Measurements from ENCODE around the gene FLOT1. TPM values are rescaled to one million over a fixed set of nuclear protein-coding genes. Genes with fewer than 3 reads are reported as not detected.

FLOT1 gene
- total and polyA plus RNA-seq, 2 of the 13 experiments (the other 11 are each of a cell fraction or from before 2014, with no cell fraction given), result 82.3 to 130 TPM

DNA sequence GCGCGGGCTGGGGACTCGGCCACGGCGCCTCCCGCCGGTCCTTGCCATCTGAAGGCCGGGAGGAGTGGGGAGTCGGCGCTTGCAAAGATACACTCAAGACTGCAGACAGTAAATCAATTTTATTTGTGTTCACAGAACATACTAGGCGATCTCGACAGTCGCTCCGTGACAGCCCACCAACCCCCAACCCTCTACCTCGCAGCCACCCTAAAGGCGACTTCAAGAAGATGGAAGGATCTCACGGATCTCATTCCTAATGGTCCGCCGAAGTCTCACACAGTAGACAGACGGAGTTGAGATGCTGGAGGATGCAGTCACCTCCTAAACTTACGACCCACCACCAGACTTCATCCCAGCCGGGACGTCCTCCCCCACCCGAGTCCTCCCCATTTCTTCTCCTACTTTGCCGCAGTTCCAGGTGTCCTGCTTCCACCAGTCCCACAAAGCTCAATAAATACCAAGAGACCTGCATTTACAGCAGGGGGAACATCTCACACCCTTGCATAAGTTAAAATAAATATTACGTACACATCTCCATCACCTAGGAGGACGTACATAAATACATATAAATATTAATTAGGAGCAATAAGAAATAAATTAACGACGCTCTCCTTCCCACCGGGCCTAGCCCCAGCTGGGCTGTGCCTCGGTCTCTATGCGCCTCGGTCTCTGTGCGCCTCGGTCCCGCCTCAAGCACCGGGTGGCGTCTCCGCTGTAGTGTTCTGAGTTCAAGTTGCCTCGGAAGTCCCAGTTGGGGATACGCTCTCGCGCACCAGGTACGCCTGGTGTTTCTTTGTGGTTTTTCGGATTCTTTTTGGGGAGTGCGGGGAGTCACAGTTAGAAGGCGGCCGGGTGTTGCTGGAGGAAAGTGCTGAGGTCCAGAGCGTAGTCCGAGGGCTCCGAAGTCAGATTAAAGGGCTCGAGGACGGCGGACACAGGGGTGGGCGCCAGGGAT, 889 bp upstream of the FLOT1 start (continued):
- TF ChIP-seq, protein P1, sequence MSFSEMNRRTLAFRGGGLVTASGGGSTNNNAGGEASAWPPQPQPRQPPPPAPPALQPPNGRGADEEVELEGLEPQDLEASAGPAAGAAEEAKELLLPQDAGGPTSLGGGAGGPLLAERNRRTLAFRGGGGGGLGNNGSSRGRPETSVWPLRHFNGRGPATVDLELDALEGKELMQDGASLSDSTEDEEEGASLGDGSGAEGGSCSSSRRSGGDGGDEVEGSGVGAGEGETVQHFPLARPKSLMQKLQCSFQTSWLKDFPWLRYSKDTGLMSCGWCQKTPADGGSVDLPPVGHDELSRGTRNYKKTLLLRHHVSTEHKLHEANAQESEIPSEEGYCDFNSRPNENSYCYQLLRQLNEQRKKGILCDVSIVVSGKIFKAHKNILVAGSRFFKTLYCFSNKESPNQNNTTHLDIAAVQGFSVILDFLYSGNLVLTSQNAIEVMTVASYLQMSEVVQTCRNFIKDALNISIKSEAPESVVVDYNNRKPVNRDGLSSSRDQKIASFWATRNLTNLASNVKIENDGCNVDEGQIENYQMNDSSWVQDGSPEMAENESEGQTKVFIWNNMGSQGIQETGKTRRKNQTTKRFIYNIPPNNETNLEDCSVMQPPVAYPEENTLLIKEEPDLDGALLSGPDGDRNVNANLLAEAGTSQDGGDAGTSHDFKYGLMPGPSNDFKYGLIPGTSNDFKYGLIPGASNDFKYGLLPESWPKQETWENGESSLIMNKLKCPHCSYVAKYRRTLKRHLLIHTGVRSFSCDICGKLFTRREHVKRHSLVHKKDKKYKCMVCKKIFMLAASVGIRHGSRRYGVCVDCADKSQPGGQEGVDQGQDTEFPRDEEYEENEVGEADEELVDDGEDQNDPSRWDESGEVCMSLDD (CRISPR knock-in tag; IDR thresholded peaks at IDR 0.05; ENCODE audit: borderline replicate concordance), result peak; percentile 52; the same call in 1 of the 2 replicates
- no peak for TF ChIP-seq ZNF292 (CRISPR knock-in tag; IDR thresholded peaks at IDR 0.05; ENCODE audit: borderline replicate concordance, low read depth)
- no peak for TF ChIP-seq SRY (CRISPR knock-in tag; IDR thresholded peaks at IDR 0.05)
- TF ChIP-seq ZNF570 (CRISPR knock-in tag; IDR thresholded peaks at IDR 0.05; ENCODE audit: borderline replicate concordance), result no peak
- TF ChIP-seq ZNF275 (CRISPR knock-in tag; IDR thresholded peaks at IDR 0.05; ENCODE audit: borderline replicate concordance), result no peak
- TF ChIP-seq FOXA1 (IDR thresholded peaks at IDR 0.05), result no peak
- TF ChIP-seq FOXA1 (CRISPR knock-in tag; IDR thresholded peaks at IDR 0.05), result no peak
- TF ChIP-seq KDM5A (IDR thresholded peaks at IDR 0.05; ENCODE audit: borderline replicate concordance, low read length), result peak; percentile 34; the same call in 1 of the 2 replicates
- TF ChIP-seq ZNF343 (CRISPR knock-in tag; IDR thresholded peaks at IDR 0.05), result no peak
- TF ChIP-seq ZFP36L1 (CRISPR knock-in tag; IDR thresholded peaks at IDR 0.05), result no peak
- no peak; the same call in 1 of the 2 replicates for TF ChIP-seq ZKSCAN8 (CRISPR knock-in tag; IDR thresholded peaks at IDR 0.05; ENCODE audit: borderline replicate concordance)
- TF ChIP-seq ZBTB42 (CRISPR knock-in tag; IDR thresholded peaks at IDR 0.05), result 0 out of 2 replicates have a peak, but pooled peaks have one; percentile 9
- TF ChIP-seq DNMT3B (CRISPR knock-in tag; conservative IDR thresholded peaks at IDR 0.05), result no peak; the same call in 1 of the 2 replicates
- TF ChIP-seq ARNT2 (CRISPR knock-in tag; IDR thresholded peaks at IDR 0.05; ENCODE audit: low read depth), result no peak; the same call in 1 of the 2 replicates
- TF ChIP-seq AKAP8 (CRISPR knock-in tag; IDR thresholded peaks at IDR 0.05), result no peak
- TF ChIP-seq KDM4B (CRISPR knock-in tag; IDR thresholded peaks at IDR 0.05), result no peak; the same call in 1 of the 2 replicates
- TF ChIP-seq, protein P2, sequence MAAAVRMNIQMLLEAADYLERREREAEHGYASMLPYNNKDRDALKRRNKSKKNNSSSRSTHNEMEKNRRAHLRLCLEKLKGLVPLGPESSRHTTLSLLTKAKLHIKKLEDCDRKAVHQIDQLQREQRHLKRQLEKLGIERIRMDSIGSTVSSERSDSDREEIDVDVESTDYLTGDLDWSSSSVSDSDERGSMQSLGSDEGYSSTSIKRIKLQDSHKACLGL (CRISPR knock-in tag; IDR thresholded peaks at IDR 0.05), result no peak
- TF ChIP-seq ZNF331 (CRISPR knock-in tag; IDR thresholded peaks at IDR 0.05), result peak; percentile 13
- TF ChIP-seq FOSL2 (CRISPR knock-in tag; IDR thresholded peaks at IDR 0.05), result no peak
- TF ChIP-seq SKI (IDR thresholded peaks at IDR 0.05; ENCODE audit: partially characterized antibody), result no peak
- TF ChIP-seq MAFF (IDR thresholded peaks at IDR 0.05; ENCODE audit: low read depth, low read length), result no peak
- TF ChIP-seq PAF1 (CRISPR knock-in tag; IDR thresholded peaks at IDR 0.05), result 0 out of 2 replicates have a peak, but pooled peaks have one; percentile 71
- no peak for TF ChIP-seq ZNF746 (CRISPR knock-in tag; IDR thresholded peaks at IDR 0.05)
- TF ChIP-seq ZNF263 (CRISPR knock-in tag; IDR thresholded peaks at IDR 0.05), result peak; percentile 96
- no peak; the same call in 1 of the 2 replicates for TF ChIP-seq ZNF605 (CRISPR knock-in tag; IDR thresholded peaks at IDR 0.05)
- no peak for TF ChIP-seq ZFP36 (IDR thresholded peaks at IDR 0.05; ENCODE audit: borderline replicate concordance, low read depth, low read length, partially characterized antibody)
